Measurements from ENCODE around the gene PROCA1. TPM values are rescaled to one million over a fixed set of nuclear protein-coding genes. Genes with fewer than 3 reads are reported as not detected.

The PROCA1 gene
- total and polyA plus RNA-seq, 2 of the 13 experiments (the other 11 are each of a cell fraction or from before 2014, with no cell fraction given) = 0.73 to 1.5 TPM

- TF ChIP-seq ZNF775 (CRISPR knock-in tag; IDR thresholded peaks at IDR 0.05; ENCODE audit: borderline replicate concordance) = peak; percentile 80; the same call in 1 of the 2 replicates
- 0 out of 2 replicates have a peak, but pooled peaks have one; percentile 48 for TF ChIP-seq ZNF547 (CRISPR knock-in tag; IDR thresholded peaks at IDR 0.05)
- TF ChIP-seq SOX13 (IDR thresholded peaks at IDR 0.05) = no peak
- TF ChIP-seq SOX13 (CRISPR knock-in tag; conservative IDR thresholded peaks at IDR 0.05 in 1 of 2, IDR thresholded peaks at IDR 0.05 in 1 of 2) = peak in 1 of 2 experiments; percentile 4; a peak in 1 of 4 replicates
- peak; percentile 49; the same call in 1 of the 2 replicates for TF ChIP-seq ZSCAN25 (CRISPR knock-in tag; IDR thresholded peaks at IDR 0.05)
- TF ChIP-seq KAT8 (CRISPR knock-in tag; IDR thresholded peaks at IDR 0.05) = peak; percentile 54
- no peak for TF ChIP-seq SAFB2 (CRISPR knock-in tag; IDR thresholded peaks at IDR 0.05; ENCODE audit: borderline replicate concordance, low read depth)
- TF ChIP-seq TIGD3 (CRISPR knock-in tag; IDR thresholded peaks at IDR 0.05; ENCODE audit: borderline replicate concordance) = no peak
- TF ChIP-seq, protein P1, sequence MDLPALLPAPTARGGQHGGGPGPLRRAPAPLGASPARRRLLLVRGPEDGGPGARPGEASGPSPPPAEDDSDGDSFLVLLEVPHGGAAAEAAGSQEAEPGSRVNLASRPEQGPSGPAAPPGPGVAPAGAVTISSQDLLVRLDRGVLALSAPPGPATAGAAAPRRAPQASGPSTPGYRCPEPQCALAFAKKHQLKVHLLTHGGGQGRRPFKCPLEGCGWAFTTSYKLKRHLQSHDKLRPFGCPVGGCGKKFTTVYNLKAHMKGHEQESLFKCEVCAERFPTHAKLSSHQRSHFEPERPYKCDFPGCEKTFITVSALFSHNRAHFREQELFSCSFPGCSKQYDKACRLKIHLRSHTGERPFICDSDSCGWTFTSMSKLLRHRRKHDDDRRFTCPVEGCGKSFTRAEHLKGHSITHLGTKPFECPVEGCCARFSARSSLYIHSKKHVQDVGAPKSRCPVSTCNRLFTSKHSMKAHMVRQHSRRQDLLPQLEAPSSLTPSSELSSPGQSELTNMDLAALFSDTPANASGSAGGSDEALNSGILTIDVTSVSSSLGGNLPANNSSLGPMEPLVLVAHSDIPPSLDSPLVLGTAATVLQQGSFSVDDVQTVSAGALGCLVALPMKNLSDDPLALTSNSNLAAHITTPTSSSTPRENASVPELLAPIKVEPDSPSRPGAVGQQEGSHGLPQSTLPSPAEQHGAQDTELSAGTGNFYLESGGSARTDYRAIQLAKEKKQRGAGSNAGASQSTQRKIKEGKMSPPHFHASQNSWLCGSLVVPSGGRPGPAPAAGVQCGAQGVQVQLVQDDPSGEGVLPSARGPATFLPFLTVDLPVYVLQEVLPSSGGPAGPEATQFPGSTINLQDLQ (CRISPR knock-in tag; IDR thresholded peaks at IDR 0.05) = 0 out of 2 replicates have a peak, but pooled peaks have one; percentile 13
- peak; percentile 41; the same call in 1 of the 2 replicates for TF ChIP-seq MLX (CRISPR knock-in tag; IDR thresholded peaks at IDR 0.05)
- TF ChIP-seq CAMTA2 (CRISPR knock-in tag; IDR thresholded peaks at IDR 0.05; ENCODE audit: borderline replicate concordance) = no peak
- TF ChIP-seq ZNF383 (CRISPR knock-in tag; IDR thresholded peaks at IDR 0.05; ENCODE audit: borderline replicate concordance) = peak; percentile 85; the same call in 1 of the 2 replicates
- TF ChIP-seq HNRNPK (IDR thresholded peaks at IDR 0.05; ENCODE audit: low read depth, low read length, poor library complexity, severe bottlenecking) = peak; percentile 33
- peak; percentile 31; the same call in 1 of the 2 replicates for TF ChIP-seq MAF1 (CRISPR knock-in tag; IDR thresholded peaks at IDR 0.05; ENCODE audit: borderline replicate concordance)
- no peak for TF ChIP-seq HOXA9 (CRISPR knock-in tag; IDR thresholded peaks at IDR 0.05; ENCODE audit: borderline replicate concordance)
- TF ChIP-seq TEAD3 (CRISPR knock-in tag; optimal IDR thresholded peaks at IDR 0.05; ENCODE audit: borderline replicate concordance) = peak; percentile 52
- TF ChIP-seq PBX2 (CRISPR knock-in tag; IDR thresholded peaks at IDR 0.05) = 0 out of 2 replicates have a peak, but pooled peaks have one; percentile 8
- TF ChIP-seq SP2 (CRISPR knock-in tag; IDR thresholded peaks at IDR 0.05) = 0 out of 2 replicates have a peak, but pooled peaks have one; percentile 40
- peak; percentile 82; the same call in 1 of the 2 replicates for TF ChIP-seq MTF2 (CRISPR knock-in tag; IDR thresholded peaks at IDR 0.05; ENCODE audit: borderline replicate concordance)
- TF ChIP-seq ZNF619 (CRISPR knock-in tag; IDR thresholded peaks at IDR 0.05) = peak; percentile 61; the same call in 1 of the 2 replicates
- TF ChIP-seq ZNF564 (CRISPR knock-in tag; IDR thresholded peaks at IDR 0.05) = no peak
- no peak for TF ChIP-seq FOXA1 (IDR thresholded peaks at IDR 0.05)
- TF ChIP-seq FOXA1 (CRISPR knock-in tag; IDR thresholded peaks at IDR 0.05) = peak; percentile 47; the same call in 1 of the 2 replicates
- no peak for TF ChIP-seq ZNF703 (CRISPR knock-in tag; IDR thresholded peaks at IDR 0.05; ENCODE audit: borderline replicate concordance)
Observed at GRCh38 chr17:28726627-28727491, 15.2 kb upstream of the PROCA1 start (continued).

Data from HepG2 (cell line).